ENCODE results near the gene H6PD.

GRCh38 chr1:9275161-9275560 is 40.6 kb downstream of the H6PD start:
- TF ChIP-seq EGR1 (IDR thresholded peaks at IDR 0.05; ENCODE audit: low read depth in 2 of 2) (no peak), TAF1 (conservative IDR thresholded peaks at IDR 0.05) (no peak), JUND (IDR thresholded peaks at IDR 0.05) (no peak)
- TF ChIP-seq, protein P1, sequence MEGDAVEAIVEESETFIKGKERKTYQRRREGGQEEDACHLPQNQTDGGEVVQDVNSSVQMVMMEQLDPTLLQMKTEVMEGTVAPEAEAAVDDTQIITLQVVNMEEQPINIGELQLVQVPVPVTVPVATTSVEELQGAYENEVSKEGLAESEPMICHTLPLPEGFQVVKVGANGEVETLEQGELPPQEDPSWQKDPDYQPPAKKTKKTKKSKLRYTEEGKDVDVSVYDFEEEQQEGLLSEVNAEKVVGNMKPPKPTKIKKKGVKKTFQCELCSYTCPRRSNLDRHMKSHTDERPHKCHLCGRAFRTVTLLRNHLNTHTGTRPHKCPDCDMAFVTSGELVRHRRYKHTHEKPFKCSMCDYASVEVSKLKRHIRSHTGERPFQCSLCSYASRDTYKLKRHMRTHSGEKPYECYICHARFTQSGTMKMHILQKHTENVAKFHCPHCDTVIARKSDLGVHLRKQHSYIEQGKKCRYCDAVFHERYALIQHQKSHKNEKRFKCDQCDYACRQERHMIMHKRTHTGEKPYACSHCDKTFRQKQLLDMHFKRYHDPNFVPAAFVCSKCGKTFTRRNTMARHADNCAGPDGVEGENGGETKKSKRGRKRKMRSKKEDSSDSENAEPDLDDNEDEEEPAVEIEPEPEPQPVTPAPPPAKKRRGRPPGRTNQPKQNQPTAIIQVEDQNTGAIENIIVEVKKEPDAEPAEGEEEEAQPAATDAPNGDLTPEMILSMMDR (IDR thresholded peaks at IDR 0.05; ENCODE audit: low read depth, low read length, missing input control) = no peak
- TF ChIP-seq, protein P2, sequence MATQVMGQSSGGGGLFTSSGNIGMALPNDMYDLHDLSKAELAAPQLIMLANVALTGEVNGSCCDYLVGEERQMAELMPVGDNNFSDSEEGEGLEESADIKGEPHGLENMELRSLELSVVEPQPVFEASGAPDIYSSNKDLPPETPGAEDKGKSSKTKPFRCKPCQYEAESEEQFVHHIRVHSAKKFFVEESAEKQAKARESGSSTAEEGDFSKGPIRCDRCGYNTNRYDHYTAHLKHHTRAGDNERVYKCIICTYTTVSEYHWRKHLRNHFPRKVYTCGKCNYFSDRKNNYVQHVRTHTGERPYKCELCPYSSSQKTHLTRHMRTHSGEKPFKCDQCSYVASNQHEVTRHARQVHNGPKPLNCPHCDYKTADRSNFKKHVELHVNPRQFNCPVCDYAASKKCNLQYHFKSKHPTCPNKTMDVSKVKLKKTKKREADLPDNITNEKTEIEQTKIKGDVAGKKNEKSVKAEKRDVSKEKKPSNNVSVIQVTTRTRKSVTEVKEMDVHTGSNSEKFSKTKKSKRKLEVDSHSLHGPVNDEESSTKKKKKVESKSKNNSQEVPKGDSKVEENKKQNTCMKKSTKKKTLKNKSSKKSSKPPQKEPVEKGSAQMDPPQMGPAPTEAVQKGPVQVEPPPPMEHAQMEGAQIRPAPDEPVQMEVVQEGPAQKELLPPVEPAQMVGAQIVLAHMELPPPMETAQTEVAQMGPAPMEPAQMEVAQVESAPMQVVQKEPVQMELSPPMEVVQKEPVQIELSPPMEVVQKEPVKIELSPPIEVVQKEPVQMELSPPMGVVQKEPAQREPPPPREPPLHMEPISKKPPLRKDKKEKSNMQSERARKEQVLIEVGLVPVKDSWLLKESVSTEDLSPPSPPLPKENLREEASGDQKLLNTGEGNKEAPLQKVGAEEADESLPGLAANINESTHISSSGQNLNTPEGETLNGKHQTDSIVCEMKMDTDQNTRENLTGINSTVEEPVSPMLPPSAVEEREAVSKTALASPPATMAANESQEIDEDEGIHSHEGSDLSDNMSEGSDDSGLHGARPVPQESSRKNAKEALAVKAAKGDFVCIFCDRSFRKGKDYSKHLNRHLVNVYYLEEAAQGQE (IDR thresholded peaks at IDR 0.05) = no peak

Data from liver (tissue), 3 donors.